HG02571 (cell line): ENCODE results near the gene ELFN2.

Experiments used
- ATAC-seq: cut with Tn5 transposase; IDR thresholded peaks from one replicate; pipeline ENCODE4 v1.9.1; 2021; ENCODE audit warnings: mild to moderate bottlenecking, moderate library complexity; ENCODE audit not compliant: unreplicated experiment

The ELFN2 gene

DNA sequence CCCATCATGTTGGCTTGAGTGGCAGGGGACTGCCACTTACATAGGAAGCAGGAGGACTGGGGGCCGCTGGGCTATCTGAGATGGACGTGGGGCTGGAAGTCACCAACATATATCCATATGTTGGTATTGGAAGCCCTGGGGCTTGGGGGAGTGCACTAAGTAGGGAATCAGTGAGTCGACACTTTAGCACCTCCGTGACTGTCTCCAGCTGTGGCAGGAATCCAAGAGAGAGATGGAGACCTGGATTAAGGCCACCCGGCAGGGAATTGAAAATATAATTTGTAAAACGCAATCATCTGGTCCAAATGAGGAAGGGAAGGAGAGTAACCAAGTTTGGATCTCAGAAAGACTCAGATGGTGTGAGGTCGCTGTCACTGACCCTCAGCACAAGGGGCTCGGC is 68.4 kb downstream of the ELFN2 start:
- ATAC-seq = no peak

DNA sequence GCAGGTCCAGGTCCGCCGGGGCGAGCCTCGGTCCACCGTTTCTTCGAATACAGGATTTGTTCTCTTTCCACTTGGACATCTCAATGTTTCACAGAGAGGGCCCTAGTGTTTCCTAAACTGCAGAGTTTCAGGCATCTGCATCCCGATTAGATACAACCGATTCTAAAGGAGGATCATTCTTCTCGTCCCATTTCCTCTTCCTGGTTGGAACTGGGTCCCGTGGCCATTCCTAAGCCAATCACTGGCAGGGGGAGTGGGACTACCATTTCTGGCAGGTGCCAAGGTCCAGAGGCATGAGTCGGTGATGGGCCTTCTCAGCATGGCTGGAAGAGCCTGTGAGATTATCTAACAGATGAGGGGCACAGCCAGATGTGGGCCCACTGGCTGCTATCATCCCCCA is 68.9 kb downstream of the ELFN2 start:
- no peak for ATAC-seq

DNA sequence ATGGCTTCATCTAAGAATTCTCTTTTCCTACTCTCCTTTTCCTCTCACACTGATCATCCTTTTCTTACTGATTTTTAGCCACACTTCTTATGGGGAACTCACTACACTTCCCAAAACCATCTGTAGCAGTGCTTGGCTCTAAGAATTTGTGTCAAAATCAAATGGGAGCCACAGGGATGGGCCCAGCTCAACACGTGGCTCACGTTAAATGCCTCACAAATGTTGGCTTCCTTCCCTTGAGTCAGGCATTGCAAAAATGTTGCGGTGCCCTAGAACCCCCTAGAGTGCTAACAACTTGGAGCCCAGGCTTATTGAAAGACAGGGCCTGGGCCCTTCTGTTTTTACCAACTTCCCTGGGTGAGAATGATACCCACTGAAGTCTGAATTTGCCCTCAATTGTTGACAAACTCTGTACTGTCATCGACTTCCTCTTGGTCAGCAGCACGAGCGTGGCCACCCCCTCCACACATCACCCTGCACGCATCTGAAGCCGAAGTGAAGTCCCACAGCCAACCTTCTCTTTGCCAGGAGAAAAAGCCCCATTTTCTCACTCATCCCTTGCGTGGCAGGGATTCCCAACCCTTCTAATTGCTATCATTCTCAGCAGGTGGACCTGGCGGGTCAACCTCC is 69.7 kb downstream of the ELFN2 start:
- no peak for ATAC-seq

DNA sequence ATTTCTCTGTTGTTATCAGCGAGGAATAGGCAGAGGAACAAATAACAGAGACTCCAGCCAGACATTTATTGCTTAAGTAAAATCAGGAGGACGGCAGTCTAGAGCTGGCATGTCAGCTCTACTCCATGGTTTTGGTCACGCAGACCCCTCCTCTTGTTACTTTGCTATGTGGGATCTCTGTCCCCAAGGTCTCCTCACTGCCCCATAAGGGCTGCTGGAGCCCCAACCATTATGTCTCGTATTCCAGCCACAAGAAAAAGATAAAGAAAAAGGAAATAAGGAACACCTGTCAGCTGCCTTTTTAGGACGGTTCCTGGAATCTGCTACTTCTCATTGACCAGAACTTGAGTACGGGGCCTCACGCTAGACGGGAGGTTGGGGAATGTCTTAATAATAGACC is 70.4 kb downstream of the ELFN2 start:
- ATAC-seq = no peak

DNA sequence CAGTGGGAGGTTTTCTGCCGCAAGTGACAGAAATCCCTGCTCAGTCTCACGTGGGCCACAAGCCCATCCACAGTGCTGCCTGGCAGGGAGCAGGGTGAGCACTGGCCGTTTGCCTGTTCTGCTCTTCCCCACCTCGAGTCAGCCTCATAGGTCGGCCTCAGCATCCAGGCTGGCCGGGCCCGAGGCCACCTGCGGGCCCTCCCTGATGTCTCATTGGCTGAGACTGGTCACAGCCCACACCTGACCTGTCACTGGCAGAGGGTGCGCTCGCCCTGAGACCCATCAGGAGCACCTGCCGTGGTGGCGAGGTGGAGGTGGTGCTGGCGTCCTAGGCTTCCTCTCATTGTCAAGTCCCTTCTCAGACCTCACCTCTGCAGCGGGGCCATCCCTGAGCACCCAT is 72.1 kb downstream of the ELFN2 start:
- ATAC-seq = no peak

DNA sequence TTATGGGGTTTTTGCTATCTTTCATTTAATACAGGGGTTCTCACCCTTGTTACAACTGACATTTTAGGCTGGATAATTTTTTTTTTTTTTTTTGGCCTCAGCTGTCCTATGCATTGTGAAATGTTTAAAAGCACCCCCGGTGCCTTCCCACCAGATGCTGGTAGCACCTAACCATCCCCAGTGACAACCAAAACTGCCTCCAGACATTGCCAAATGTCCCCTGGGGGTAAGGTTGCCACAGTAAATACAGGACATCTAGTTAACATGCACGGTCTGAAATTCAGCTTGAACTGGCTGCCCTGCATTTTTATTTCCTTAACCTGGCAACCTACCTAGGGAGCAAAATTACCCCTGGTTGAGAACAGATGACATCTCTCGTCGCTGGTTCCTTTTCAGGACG is 72.6 kb downstream of the ELFN2 start:
- ATAC-seq = no peak

DNA sequence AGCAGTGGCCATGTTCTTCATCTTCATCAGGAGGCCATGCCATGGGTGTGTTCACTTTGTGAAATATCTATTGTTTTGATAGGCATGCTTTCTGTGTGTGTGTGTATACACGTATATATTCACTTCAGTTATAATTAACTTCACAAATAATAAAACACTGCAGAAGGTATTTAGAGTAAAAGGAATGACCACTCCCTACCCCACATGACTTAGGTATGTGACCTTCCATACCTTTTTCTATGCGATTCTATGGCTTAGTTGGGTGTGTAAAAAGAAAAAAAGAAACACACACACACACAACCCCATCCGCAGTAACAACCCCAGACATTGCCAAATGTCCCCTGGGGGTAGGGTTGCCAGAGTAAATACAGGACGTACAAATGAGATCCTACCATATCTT is 73.0 kb downstream of the ELFN2 start:
- ATAC-seq = no peak

DNA sequence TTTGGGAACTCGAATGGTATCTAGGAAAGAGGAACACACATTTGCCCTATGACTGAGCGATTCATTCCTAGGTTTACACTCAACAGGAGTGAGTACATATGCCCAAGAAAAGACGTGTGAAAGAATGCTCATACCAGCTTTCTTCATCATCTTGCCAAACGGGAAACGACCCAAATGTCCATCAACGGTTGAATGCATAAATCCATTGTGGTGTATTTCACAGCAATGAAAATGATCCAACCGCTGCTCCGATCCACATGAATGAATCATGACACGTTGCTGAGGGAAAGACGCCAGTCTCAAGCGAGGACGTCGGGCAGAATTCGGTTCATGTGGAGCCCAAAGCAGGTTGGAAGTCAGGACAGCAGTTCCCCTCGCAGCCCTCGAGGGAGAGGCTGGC is 73.4 kb downstream of the ELFN2 start:
- ATAC-seq = no peak

DNA sequence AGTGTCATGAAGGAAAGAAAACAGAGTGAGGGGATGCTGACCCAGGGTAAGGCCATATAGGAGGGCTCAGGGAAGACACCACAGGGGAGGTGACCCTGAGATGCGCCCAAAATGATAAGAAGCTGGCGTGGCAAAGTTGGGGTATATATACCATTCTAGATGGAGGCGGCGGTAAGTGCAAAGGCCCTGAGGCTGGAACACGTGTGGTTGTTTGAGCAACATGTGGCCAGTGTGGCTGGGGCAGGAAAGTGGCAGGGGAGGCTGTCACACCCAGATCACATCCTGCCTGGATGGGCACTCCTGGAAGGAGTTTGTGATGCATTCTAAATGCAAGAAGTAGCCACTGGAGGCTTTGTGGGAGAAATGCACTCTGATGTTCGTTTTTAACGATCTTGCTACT is 74.8 kb downstream of the ELFN2 start:
- ATAC-seq = no peak

DNA sequence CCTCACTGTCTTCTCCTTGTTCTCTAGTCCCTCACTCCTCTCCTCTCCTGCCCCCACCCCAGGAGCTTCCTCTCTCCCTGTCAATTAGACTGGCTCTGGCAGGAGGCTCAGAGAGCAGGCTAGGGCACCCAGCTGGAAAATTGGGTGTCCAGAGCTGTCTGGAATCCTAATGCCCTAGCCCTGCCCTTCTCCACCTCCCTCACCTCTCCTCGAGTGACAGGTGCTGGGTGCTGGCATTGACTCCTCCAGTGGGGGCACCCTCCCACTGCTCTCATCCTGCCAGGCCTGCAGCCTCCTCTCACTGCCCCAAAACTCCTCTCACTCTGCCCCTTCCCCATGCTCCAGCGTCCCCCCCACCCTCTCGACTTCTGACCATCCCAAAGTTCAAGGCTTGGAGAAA is 76.0 kb downstream of the ELFN2 start:
- ATAC-seq = no peak

DNA sequence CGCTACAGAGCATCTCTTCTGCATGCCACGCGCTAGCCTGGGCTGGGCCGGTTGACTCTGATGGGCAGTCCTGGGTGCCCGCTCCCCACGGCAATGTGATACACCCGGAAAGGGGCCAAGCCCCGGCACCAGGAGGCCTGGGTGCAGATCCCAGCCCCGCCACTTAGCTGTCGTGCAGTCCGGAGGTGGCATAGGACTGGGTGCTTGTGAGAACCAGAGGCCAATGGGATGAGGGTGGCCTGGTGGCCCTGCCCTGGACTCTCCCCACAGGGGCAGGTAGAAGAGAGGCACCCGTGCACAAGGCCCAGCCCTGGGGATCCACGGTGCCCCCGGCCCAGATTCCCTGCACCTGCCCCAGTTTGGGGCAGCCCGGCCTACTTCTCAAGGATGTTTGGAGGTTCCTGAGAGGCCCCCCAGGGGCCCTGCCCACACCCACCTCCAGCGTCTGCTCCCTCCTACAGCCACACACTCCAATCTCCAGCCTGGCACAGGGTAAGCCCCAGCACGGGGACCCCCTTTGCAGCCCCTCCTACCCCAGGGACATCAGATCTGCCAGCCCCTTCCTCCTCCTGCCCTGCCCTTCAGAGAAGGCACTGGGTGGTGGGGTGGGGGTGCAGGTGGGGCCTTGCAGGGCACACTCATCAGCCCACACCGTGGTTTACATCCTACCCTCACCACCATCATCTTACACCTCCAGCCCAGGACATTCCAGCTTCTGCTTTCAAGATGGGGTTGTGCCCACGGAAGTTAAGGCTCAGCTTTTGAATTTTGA is 78.0 kb downstream of the ELFN2 start:
- ATAC-seq = no peak

DNA sequence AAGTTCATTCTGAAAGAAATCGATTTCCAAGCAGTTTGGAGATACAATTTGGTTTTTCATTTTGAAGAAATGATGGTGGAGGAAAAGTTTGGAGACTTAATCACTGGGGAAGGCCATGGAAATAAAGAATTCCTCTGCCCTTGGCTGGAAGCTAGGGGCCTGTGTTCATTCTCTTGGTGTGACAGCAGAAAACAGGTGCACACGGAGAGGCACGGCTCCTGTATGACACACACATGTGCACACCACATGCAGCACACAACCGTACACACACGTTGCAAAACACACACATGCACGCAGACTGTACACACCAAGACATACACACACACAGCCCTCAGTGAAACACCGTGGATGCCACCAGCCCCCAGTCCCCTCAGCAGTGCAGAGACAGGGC is 80.8 kb downstream of the ELFN2 start:
- no peak for ATAC-seq

DNA sequence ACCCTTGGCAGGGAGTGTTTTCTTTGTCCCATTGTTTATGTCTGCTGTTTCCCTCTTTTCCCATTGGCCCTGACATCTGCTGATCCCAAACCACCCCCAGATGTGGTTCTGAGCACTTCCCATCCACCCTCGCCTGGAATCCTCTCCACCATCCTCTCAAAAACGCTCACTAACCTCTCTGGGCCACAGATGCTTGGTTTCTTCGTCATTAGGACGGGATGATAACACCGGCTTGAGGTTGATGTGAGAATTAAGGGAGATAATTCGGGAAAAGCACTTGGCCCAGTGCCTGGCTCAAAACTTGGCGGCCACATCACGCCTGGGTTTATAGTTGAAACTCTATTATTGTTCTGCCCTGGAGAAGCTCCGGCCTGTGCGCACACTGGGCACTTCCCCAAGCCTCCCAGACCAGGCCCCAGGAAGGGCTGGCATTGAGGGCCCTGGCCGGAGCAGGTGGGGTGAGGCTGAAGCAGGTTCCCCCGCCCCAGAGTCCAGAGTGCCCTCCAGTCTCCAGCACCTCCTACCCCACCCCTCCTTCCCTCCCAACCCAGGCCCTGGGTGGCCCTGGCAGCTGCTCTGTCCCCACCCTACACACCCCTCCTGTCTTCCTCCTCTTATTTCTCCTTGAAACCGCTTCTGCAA is 81.3 kb downstream of the ELFN2 start:
- no peak for ATAC-seq

DNA sequence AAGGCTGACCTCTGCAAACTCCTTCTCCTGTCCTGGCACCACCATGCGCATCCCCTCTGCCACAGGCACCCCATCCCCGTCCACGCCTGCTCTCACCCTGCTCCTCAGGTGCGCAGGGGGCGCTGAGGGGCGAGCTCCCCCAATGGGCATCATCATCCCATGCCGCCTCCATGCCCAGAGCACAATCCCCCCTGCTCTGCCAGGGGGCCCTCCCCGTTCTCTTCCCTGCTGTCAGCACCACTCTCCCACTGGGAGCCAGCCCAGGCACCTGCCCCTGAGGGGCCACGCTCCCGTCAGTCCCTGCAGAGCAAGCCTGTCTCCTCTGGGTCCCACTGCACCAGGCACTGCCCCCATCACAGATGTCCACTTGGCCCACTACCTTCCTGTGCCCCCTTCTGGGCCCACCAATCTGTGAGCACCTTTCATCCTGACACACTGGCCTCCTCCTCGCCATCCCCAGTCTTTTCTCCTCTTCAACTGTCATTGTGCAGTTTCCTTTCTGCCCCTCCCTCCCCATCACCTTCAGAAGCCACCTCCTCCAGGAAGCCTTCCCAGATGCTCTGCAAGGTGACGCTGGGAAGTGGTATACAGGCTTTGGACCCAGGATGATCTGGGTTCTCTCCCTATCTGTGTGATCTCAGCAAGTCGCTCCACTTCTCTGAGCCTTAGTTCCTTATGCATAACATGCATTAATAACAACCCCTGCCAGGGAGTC is 82.4 kb downstream of the ELFN2 start:
- no peak for ATAC-seq

DNA sequence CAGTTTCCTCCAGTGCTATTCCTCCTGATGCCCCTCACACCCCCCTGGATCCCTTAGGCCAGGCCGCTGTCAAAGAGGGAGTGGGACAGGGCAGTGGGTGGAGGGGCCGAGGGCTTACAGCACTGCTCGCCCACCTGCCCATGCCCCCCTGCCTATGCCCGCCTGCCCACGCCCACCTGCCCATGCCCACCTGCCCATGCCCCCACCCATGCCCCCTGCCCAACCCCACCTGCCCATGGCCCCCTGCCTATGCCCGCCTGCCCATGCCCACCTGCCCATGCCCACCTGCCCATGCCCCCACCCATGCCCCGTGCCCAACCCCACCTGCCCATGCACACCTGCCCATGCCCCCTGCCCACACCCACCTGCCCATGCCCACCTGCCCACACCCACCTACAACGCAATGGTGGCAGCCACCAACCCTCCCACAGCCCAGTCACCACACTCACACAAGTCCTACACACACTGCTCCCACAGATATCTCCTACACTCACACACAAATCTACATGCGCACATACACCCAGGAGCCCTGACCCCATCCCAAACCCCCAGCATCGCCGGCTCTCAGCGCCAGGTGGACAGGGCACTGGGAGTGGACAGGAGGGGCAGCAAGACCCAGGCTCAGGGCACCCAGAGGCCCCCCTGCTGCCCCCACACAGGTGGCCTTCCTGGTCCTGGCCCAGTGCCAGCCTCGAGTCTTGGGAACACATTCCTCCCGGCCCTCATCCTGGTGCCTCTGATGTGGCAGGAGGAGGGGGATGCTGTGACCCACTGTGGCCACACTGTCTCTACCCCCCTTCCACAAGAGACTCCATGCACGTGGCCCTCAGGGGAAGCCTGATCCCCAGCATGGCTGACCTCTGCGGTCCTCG is 83.2 kb downstream of the ELFN2 start:
- no peak for ATAC-seq

DNA sequence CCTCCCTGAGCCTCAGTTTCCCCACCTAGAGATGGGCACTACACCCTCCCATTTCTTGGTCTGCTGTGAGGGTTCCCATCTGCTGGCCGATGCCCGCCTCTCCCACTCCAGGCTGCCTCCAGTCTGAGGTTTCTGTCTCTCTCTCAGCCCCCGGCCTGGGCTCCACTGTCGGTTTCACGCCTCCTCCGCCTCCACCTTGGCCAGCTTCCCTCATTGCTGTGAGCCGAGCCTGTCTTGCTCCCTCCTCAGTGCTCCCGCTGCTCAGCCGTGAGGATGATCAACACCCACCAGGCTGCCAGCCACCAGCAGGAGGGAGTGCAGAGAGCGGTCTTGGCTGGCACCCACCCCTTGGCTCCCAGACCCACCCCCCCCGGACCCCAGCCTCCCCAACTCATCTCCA is 83.9 kb downstream of the ELFN2 start:
- no peak for ATAC-seq

DNA sequence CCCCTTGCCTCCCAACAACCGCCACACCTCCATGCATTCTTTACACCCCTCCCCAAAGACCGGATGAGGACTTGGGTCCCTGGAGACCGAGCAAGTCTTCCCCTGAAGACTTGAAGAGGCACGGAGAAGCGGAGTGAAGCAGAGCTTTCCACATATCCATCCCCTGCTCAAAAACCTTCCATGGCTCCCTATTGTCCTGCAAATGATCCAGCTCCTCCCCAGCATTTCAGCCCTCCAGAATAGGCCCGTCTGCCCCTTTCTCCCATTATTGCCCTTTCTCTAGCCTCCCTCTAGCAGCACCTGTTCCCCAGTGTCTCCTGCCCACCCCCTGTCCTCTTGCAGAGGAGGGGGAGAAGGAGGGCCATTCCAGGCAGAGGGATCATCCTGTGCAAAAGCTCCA is 85.2 kb downstream of the ELFN2 start:
- no peak for ATAC-seq

DNA sequence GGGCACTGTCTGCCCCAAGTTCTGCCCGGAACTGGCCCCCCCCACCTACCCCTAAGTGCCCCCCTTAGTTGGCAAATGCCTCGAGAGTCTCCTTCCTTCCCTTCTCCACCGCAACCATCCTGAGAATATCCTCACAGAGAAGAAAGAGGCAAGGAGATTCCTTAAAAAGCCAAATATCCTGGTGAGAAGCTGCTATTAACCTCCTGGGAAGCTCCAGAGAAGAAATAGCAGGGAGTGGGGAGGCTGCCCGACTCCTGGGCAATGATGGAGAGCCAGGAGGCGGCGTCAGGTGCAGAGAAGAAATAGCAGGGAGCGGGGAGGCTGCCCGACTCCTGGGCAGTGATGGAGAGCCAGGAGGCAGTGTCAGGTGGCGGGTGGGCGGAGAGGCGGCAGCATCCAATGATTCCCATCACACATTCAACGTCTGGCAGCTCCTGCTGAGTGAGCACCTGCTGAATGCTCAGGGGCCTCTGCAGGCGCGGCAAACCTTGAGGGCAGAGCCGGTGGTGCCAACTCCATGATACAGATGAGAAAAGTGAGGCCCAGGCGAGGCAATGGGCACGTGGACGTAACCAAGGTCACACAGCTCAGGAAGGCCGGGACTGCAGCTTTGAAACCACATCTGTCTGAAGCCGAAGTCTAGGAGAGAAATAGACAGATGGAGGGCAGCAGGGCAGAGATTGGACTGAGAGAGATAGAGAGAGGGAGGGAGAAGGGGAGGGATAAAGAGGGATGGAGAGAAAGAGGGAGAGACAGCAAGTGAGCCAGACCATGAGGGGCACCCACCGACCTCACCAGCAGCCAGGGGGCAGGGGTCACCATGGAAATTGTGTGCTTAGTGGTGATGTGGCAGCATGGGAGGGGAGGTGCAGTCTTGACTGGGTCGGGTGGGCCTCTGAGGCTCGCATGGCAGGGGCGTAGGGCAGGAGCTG is 86.7 kb downstream of the ELFN2 start:
- no peak for ATAC-seq

DNA sequence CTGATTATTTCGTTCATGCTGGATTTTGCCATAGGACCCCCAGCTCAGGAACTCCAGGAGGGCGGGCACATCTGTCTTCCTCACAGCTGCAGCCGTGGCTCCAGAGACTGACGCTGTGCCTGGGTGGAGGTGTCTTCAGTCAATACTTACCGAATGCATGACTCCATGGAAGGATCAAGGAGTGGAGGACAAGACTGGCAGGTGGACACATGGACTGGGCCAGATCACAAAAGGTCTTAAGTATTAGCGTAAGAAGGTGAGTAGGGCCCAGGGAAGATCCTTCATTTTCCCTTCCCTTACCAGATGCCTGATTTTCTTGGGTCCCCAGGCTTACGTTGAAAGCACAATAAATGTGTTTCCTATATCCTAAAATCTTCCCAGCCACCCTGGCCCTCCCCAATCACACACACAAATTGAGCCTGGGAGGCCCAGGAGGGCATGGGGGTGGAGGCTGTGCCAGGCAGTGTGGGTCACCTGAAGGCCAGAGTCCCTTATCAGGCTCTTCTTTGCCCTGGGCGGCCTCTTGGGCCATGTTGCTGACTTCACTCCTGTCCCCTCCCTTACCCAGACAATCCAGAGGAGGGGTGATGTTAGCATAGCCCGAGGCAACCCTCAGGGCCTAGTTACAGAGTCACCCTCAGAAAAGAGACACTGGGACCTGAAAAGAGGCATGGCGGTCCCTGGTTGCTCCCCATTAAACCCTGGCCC is 88.6 kb downstream of the ELFN2 start:
- no peak for ATAC-seq
